Measurements from ENCODE around the gene NFIX.

GRCh38 chr19:13040232-13040947 lies 45.1 kb downstream of the NFIX start:
- TF ChIP-seq CTCF (IDR thresholded peaks at IDR 0.05) (no peak), EP300 (IDR thresholded peaks at IDR 0.05) (no peak), POLR2AphosphoS5 (IDR thresholded peaks at IDR 0.05) (no peak), POLR2A (IDR thresholded peaks at IDR 0.05) (no peak)

All from sigmoid colon (tissue), 4 donors.